ENCODE results near the gene C1orf198.
A peak's percentile ranks its signal among the peaks of the same experiment; 100 is the strongest.
"Not testable (repeated sequence)": the region's sequence is repeated elsewhere in the genome, so short reads cannot be mapped to it uniquely, and the experiment has no call there.

C1orf198 gene

DNA sequence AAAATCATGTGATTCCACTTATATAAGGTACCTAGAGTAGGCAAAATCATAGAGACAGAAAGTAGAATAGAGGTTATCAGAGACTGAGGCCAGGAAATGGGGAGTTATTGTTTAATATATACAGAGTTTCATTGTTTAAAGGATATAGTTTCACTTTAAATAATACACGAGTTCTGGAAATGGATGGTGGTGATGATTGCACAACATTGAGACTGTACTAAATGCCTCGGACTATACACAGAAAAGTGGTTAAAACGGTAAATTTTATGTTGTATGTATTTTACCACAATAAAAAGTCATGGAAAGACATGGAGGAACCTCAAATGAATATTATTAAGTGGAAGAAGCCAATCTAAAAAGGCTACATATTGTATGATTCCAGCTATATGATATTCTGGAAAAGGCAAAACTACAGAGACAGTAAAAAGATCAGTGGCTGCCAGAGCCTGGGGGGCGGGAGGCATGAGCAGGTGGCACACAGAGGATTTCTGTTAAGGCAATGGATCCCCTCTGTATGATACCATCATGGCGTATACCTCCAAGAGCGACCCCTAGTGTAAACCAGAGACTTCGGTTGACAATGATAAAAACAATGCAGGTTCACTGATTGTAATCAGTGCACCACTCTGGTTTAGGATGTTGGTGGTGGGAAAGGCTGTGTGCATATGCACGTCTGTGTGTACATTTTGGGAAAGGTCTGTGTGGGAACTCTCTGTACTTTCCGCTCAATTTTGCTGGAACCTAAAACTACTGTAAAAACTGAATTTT lies 7.5 kb downstream of the C1orf198 start:
- DNase-seq (ENCODE audit: low spot score): no peak

- DNase-seq (ENCODE audit: low spot score): peak; percentile 95
Measured at GRCh38 chr1:230858918-230859729, 9.2 kb downstream of the C1orf198 start.

DNA sequence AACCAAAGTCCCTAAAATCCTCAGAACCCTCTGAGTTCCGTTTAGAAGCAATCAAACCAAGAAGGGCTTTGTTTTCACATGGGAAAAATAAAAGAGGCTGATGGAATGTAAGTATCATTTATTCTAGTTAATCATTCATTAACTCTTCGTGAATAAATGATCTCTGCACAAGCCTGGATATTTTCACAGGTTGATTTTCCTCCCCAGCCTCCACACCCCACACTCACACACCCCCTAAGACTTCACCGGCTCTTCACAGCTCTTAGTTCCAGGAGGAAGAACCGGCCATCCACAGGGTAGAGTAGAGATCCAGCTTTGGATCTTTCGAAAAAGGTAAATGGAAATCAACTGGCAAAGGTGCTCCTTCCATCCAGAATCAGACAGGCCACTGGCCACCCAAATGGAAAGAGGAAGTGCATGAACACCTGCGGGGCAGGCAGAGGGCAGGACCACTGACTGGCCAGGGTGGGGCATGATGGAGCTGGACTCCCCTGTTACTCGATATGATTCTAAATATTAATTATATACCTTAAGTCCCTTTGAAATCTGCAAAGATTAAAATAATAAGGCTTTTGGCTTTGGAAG lies 10.0 kb downstream of the C1orf198 start:
- no peak for DNase-seq (ENCODE audit: low spot score)

DNA sequence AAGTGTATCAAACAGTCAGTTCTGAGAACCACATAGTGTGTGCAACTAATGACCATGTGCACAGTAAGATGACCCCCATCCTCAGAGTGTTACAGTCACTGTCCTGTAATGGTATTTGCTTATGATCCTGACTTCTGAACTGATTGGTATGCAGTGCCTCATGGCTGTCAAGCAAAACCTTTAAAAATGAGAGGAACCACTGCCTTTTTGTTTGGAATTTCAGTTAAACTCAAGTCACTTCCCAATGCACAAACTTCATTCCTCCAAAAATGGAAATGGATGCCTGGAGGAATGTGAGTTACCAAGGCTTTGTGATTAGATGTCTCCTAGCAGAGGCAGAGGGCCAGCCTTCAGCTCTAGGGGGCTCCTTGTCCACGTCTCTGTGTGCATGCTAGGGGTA lies 10.5 kb downstream of the C1orf198 start:
- DNase-seq (ENCODE audit: low spot score): no peak

DNA sequence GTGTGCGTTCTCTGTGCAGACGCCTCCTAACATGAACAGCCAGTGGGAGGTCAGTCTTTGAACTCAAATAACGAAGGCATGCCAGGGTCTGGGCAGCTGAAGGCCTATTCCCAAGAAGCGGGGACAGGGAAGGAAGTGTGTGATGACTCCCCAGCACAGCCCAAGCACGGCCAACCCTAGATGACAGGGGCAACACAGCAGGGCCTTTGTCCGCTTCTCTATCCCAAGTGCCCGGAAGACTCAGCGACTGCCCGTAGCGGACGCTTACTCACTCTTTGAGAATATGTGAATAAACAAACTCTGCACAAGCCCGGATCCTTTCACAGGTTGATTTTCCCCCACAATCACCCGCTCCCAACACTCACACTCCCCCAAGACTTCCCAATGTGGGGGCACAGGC lies 11.2 kb downstream of the C1orf198 start:
- DNase-seq (ENCODE audit: low spot score): no peak

- DNase-seq (ENCODE audit: low spot score): no peak
Measured at GRCh38 chr1:230855886-230856285, 12.4 kb downstream of the C1orf198 start.

- DNase-seq (ENCODE audit: low spot score): no peak
Measured at GRCh38 chr1:230854423-230854822, 13.9 kb downstream of the C1orf198 start.

- no peak for DNase-seq (ENCODE audit: low spot score)
Measured at GRCh38 chr1:230853731-230854130, 14.6 kb downstream of the C1orf198 start.

DNA sequence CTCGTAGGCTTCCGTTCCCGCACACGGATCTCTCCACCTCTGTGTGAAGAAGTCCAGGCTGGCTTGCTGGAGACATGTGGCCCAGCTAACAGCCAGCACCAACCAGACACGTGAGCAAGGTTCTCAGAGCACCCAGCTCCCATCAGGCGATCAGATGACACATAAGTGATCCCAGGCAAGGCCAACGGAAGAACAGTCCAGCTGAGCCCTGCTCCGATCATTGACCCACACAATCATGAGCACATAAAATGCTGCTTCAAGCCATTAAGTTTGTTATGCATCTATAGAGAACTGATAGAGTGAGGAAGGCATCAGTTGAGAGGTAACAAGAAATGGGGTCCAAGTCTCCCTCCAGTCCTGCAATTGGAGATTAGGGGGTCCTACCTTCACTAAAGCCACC lies 15.4 kb downstream of the C1orf198 start:
- no peak for DNase-seq (ENCODE audit: low spot score)

DNA sequence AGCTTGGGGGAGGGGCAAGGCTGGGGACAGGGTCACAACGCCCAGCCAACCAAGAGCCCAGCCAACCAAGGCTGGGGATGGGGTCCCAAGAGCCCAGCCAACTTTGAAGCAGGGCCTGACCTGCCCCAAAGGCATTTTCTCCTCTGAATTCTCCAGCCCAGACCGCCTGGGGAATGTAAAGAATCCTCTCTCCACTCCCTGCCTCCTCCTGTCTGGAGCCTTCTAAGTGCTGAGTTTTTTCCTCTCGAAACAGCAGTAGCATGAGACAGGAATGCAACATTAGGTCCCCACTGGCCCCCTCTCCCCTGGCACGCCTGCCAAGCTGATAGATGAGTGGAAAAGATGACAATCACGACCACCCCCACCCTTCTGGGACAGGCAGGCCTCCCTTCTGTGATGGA lies 17.0 kb downstream of the C1orf198 start:
- DNase-seq (ENCODE audit: low spot score): no peak

DNA sequence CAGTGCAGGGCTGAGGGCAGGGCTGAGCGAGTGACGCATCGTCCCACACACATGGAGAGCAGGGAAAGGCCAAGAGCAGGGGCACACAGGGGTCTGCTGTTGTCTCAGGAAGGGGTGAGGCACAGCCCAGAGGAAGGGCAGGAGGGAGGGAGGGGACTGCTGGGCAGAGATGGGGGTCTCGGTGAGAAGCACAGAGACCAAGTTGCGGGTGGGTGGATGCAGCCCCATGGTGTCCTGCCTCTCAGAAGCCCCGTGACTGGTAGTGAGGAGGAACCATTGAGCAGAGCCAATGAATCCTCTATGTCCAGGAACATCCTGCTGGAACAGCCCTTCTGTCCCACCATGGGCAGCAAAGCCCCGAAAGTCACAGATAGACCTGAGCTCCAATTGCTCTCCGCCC lies 17.8 kb downstream of the C1orf198 start:
- DNase-seq (ENCODE audit: low spot score): no peak

GRCh38 chr1:230849451-230850224 lies 18.7 kb downstream of the C1orf198 start:
- DNase-seq (ENCODE audit: low spot score): peak; percentile 33

DNA sequence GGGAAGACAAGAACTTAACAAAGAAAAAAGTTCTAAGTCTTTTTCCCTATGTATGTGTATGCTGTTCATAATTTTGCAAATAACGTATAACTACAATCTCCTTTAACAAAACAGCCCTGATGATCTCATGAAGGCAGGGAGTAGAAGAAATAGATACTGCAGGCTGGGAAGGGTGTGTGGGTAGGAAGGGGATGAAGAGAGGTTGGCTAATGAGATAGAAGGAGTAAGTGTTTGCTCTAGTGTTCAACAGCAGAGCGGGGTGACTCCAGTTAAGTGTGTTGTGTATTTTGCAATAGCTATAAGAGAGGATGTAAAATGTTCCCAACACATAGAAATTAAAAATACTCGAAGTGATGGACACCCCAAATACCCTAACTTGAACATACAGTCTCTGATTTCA lies 20.1 kb downstream of the C1orf198 start:
- no peak for DNase-seq (ENCODE audit: low spot score)

DNA sequence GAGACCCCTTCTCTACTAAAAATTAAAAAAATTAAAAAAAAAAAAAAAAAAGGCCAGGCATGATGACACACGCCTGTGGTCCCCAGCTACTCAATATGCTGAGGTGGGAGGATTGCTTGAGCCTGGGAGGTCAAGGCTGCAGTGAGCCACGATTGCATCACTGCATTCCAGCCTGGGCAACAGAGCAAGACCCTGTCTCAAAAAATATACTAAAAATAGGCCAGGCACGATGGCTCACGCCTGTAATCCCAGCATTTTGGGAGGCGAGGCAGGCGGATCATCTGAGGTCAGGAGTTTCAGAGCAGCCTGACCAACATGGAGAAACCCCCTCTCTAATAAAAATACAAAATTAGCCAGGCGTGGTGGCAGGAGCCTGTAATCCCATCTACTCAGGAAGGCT lies 23.1 kb downstream of the C1orf198 start:
- DNase-seq (ENCODE audit: low spot score): not testable (repeated sequence)

- no peak for DNase-seq (ENCODE audit: low spot score)
Measured at GRCh38 chr1:230844561-230844960, 23.8 kb downstream of the C1orf198 start.

- no peak for DNase-seq (ENCODE audit: low spot score)
Measured at GRCh38 chr1:230843503-230844309, 24.6 kb downstream of the C1orf198 start.

DNA sequence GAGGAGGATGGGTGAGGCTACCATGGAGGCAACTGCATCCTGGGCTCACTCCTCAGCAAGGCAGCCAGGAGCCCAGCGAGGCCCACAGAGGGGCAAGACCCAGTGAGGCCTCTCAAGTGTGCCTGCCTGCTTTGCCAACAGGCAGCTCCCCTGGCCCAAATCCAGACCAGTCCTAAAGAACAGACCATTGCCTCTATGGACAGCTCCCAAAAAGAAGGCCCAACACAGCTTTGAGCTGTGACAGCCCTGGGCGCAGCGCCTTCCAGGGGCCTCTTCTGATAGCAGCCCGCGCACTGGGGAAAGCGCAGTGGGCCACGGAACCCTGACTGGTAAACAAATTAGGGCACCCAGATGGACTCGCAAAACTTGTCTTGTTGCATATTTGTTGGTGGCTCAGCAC lies 25.5 kb downstream of the C1orf198 start:
- no peak for DNase-seq (ENCODE audit: low spot score)

DNA sequence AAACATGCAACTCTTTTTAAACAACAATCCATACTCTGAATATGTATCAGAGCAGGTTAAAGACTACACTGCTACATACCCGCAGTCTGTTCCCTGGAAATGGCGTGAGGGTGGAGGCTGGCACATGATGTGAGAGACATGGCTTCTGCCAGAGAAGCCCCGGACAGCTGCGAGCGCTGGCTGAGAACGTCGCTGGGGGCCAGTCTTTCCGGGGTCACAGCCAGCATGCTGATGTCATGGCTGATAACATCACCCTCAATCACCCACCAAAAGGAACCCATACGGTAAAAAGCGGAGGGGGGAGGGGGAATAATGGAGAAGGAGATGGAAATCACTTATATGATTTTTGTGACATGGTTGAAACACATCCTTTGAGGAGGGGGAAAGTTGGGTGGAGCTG lies 29.1 kb downstream of the C1orf198 start:
- no peak for DNase-seq (ENCODE audit: low spot score)

DNA sequence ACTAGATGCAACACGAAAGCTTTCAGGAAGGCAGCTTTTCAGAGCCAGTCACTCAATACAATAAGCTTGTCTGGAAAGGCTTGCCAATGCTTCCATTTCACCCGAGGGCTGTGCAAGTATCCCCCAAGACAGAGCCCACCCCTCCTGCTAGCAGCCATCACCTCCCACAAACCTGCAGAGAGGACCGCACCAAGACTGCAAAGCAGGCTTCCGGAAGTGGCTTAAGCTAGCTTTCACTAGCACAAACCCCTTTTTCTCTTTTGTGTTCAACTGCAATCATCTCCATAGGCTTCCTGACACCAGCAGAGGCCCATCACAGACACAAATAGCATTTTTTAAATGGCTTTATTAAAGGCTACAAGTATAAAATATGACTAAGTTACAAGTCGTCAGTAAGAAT lies 31.5 kb downstream of the C1orf198 start:
- DNase-seq (ENCODE audit: low spot score): no peak

DNA sequence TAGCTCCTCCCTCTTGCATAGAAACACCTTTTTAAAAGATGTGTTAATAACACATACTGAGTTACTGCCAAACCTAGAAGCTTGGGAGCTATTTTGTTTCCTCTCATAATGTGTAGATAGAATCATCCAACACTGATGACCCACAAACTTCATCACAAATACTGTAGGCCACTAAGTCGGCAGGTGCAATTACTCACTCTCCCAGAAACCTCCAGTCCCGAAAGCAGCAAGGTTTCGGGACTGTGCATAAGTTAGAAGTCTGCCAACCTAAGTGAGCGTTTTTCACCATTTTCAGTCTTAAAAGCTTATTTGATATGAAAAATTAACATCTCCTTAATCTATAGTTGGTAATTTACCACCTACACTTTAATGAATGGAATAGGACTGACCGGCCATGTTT lies 32.0 kb downstream of the C1orf198 start:
- DNase-seq (ENCODE audit: low spot score): no peak

- no peak for DNase-seq (ENCODE audit: low spot score)
Measured at GRCh38 chr1:230834292-230834691, 34.0 kb downstream of the C1orf198 start.
